Activated T-helper 1 cell treated with Interleukin-2 at 50 U/mL for 16 hours (primary cell): Measurements from ENCODE around the gene ZNRD2.

ENCODE experiments used
- DNase-seq: peaks from one replicate; pipeline ENCODE4 v3.0.0-alpha.2; 2020; ENCODE audit warnings: low read depth

Gene ZNRD2

DNA sequence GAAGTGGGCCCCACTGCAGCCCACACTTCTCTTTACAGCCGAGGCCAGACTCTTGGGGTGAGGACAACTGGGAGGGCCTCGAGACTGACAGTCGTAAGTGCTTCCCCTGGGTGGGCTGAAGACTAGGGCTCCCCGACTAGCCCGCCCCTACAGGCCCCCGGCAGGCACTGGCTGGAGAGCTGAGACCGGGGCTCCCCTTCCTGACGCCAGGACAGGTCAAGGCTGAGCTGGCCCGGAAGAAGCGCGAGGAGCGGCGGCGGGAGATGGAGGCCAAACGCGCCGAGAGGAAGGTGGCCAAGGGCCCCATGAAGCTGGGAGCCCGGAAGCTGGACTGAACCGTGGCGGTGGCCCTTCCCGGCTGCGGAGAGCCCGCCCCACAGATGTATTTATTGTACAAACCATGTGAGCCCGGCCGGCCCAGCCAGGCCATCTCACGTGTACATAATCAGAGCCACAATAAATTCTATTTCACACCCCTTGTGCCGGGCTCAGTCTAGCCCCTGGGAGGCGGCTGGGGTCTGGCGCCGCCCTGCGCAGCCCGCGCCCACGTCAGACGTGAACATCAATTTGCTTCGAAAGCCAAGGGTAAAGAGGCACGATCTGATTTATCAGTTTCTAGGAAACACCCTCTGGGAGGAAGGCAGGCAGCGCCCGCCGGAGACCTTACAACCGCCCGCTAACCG, 31.9 kb upstream of the ZNRD2 start:
- DNase-seq = no peak

DNA sequence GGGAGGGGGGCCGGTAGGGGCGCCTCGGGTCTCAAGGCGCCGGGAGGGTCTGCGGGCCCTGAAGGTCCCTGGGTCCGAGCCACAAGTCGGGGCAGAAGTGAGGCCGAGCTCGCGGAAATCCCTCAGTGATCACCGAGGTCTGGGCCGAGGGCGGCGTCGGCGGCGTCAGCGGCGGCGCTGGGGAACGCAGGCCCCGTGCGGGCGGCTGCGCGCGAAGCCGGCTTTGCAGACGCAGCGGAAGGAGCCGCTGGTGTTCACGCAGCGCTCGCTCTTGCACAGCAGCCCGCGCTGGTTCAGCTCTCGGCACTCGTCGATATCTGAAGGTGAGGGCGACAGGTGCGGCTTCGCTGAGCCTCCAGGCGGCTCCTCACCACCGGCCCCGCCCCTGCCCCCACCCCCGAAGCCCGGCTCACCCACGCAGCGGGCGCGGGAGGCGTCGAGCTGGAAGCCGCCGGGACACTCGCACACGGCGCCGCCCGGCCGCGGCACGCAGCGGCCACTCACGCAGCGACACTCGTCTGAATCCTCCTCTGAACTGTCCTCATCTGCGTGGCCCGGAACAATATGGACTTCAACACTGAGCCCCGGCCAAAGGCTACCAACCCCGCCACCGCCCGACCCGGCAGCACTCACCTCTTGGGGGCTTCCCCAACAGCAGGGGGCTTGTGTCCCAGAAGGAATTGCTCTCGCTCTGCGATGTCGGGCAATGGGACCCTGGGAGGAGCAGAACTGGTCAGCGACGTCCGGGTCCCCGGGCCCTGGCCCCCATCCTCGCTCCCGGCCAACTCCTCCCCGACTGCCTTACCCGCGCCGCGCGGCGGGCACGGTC, 31.1 kb upstream of the ZNRD2 start:
- DNase-seq = no peak

DNA sequence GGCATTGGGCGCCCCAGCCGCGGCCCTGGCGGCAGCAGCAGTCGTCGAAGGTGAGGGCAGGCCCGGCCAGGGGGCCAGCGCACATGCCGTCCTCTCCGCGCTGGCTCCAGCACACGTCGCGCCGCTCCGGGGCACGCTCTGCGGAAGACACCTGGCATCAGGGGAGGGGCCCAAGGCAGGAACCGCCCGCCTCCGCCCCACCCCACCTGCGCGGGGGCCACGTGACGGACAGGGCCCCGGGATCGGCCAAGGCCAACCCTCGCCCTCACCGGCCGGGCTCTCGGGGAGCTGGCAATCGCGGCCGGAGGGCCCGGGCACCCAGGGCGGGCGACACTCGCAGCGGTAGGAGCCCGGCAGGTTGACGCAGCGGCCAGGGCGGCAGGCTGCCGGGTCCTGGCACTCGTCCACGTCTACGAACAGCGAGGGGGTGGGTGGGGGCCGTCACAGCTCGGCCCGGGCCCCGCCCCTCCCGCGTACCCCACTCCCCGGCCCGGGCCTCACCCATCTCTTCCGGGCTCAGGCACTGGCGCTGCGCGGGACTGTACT, 30.5 kb upstream of the ZNRD2 start:
- no peak for DNase-seq

DNA sequence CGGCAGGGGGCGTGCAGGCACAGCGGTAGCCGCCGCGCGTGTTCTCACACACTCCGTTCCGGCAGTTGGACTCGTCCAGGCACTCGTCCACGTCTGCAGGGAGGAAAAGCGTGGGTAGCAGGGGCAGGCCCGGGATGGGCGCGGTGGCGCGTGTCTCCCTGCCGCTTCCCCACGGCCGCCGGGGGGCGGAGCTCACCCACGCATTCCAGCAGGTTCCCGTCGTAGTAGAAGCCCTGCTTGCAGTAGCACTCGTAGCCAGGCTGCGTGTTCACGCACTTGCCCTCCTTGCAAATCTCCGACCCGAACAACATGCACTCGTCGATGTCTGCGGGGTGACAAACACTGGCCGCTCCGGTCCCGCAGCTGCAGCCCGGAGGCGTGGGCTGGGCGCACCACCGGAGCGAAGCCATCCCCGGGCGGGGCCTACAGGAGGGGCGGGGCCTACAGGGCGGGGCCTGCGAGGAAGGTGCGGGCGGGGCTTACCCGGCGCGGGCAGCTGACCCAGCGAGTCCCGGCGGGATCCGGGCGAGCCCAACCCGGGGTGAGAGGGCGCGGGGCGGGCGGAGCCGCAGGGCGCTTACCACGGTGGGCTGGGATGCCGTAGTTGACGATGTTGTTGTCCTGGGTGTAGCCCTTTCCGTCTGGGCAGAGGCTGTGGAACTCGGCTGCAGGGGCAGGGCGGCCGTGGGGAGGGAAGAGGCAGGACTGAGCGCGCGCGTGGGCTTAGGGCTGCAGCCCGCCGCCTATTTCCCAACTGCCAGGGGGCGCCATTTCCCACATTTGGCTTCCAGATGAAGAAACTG, 29.8 kb upstream of the ZNRD2 start:
- DNase-seq = peak; percentile 75

DNA sequence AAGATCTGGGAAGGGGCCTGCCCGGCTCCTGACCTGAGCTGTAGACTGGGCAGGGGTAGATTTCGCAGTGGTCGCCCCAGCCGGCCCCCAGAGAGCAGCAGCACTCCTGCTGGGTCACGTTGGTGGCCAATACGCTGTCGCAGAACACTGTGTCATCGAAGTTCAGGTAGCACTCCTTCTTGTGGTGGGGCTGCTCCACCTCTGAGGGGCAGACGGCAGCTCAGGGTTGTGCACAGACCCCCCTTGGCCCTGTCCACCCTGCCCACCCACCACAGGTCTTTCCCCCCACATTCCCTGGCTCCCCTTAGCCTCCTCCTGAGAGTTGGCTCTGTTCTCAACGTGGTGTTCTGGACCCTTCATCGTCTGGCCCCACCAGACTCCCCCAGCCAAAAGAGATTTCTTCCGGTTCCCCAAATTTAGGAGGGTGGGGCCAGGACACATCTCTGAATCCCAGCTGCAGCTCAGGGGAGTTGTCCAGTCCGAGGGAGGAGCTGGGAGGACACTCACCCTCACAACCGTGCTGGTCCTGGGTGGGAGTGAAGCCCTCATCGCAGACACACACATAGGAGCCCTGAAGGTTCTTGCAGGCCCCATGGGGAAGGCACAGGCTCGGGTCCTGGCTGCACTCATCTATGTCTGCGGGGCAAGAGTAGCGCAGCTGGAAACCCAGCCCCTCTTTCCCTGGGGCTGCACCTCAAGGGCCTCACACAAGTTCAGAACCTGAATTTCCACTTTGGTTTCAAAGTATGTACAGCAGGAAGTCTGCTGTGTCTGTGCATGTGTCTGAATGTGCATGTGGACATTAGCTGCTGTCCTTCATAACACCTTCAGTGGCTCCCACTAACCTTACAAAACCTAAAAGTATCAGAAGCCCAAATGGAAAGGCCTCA, 28.9 kb upstream of the ZNRD2 start:
- no peak for DNase-seq

DNA sequence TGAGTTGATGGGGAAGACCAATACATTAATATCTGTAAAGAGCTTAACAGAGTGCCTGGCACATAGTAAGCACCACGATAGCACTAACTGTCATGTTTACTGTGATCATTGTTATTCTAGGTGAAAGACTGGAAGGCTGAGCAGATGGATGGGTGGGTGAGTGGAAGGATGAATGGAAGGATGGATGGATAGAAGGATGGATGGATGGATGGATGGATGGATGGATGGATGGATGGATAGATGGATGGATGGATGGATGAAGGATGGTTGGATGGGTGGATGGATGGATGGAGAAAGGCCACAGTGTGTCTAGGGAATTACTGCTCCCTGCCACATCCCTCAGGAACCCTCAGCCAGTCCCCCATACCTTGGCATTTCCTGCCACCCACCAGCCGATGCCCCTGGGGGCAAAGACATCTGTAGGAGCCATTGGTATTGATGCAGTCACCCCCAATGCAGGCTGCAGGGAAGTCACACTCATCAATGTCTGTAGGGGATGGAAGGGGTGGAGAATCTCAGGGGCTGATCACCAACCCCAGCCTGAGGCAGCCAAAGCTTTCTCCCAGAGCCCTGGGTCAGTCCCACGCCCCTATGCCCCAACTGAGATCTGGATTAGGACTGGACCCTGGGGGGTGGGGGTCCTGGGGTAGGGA, 27.4 kb upstream of the ZNRD2 start:
- no peak for DNase-seq

DNA sequence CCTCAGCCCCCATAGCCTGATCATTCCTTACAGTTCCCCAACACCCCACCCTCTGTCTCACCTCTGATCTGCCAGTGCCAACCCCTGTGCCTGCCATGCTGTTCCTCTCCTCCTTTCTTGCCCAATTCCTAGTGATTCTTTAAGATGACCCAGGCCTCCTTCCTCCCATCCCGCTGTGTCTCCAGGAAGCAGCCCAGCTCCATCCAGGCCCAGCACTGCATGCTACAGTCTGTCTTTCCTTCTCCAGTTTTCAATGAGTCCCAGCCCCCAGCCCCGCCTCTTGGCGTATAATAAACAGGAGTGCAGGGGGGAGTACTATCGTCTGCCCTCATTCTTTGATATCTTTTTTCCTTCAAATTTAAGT, 24.4 kb upstream of the ZNRD2 start:
- no peak for DNase-seq

DNA sequence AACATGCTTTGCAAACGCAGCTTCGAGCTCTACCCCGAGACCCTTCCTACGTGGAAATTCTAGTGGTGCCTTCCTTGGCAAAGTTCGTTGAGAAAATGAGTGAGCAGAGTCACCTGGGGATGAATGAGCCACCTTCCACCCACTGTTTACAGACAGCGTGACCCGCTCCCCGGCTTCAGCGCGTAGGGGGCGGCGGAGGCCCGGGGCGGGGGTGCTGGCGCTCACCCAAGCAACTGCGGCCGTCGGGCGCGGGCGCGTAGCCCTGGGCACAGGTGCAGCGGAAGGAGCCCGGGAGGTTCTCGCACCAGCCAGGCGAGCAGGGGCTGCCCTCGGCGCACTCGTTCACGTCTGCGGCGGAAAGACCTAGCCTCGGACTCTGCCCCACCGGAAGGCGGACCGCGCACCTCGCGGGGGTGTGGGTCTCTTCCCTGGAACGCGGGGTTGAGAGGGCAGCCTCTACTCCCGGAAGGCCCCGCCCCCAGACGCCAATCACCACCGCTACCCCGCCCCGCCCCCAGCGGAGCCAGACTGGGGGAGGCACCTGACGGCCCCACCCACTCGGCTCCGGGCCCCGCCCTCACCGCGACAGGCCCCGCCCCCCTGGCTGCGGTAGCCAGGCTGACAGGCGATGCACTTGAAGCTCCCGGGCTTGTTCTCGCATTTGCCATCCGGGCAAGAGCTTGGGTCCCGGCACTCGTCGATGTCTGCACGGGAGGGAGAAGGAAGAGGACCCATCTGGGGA, 23.9 kb upstream of the ZNRD2 start:
- peak; percentile 98 for DNase-seq

DNA sequence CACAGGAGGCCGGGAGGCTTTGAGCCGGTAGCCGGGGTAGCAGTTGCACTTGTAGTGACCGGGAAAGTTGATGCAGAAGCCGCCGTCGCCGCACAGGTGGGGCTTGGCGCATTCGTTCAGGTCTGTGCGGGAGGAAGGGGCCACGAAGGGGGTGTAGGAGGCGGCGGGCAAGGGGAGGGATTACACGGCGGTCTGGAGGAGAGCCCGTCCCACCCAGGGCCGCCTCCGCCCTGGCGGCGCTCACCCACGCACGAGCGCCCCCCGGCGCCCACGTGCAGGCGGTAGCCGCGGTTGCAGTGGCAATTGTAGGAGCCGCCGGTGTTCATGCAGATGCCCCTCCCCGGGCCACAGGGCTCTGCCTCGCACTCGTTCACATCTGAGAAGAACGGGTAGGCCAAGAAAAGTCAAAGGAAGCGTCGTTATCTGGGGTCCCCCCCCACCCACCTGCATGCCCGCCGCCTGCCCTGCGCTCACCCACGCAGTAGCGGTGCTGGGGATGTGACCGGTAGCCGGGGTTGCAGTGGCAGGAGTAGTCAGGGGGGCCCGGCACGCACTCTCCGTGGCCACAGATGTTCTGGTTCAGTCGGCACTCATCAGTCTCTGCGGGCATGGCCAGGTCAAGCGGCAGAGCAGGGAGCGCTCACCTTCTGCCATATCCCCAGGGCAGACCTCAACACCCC, 22.7 kb upstream of the ZNRD2 start:
- DNase-seq = peak; percentile 38

DNA sequence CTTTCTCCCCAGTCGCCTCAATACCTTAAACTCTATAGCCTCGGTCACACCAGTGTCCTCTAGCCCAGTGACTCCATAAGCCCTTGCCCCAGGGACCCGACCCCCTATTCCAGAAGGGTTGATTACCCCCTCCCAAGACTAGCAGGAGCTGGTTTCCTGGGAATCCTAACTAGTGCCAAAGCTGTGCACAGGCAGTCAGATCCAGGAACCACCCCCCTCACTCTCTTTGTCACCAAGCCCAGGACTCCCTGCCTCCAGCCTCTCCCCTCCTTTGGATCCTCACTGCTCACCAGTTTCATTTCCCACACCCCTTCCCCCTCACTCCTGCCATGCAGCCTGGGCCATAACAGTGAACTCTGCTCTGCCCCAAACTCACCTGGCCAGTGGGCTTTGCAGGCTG, 21.9 kb upstream of the ZNRD2 start:
- no peak for DNase-seq

DNA sequence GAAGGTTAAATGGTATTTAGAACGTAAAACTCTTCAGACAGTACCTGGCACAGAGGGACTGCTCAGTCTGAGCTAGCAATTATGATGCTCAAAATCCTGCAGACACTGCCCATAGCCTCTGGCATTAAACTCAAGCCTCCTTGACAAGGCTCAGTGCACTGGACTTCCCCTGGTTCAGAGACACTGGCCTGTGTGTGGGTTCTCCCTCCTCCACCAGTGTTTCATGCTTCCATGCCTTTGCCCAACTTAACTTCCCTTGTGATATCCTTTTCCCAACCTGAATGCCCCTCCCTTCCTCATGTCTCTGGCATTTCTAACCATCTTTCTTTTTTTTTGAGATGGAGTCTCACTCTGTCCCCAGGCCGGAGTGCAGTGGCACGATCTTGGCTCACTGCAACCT, 21.2 kb upstream of the ZNRD2 start:
- no peak for DNase-seq

DNA sequence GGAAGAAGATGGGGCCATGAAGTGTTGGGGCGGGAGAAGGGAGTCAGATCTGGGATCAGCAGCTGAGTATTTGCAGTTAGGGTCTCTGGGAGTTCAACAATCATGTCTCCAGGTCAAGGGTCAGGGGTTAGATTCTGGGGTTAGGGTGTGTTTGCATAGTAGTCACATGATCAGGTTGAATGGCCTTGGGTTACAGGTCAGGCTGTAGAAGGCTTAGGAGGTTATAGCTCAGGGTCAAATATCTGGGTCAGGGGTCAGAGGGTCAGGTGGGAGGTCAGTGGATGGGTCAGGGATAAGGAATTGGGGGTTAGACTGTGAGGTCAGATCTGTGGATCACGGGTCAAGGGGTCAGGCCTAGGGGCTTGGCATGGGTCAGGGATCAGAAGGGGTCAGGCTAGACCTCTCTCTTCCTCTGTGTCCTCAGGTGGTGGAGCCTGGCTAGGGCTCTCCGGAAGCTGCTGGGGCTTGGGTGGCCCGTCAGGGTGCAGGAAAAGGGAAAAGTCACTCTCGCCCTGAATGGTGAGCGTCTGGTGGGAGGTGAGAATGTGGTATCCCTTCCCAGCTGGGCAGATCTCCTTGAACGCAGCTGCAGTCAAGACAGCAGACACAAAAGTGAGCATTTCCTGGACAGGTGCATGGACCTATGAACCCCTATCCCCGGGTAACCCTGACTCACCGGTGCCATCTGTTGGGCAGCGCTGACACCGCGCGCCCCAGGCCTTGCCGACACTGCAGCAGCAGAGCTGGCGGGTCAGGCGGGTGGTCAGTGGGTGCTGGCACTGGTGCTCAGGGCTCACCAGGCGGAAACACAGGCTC, 18.5 kb upstream of the ZNRD2 start:
- DNase-seq = peak; percentile 50

DNA sequence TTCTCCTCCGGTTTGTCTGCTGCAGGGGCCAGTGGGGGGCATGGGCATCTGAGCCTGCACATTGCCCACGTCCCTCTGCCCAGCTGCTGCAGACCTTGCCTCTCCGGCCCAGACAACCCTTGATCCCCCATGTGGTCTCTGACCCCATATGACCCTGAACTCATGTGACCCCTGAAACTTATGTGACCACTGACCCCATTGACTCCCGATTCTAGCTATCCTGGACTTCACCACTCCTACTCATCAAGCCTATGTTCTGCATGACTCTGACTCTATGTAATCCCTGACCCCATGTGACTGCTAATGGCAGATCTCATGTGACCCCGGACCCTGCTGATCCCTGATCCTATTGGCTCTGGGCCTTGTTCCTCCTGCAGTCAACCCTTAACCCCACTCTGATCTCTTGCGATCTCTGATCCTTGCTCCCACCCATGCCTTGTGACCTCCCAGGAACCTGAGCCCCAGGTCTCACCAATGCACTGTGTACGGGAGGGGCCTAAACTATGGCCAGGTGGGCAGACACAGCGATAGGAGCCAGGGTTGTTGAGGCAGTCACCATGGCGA, 17.8 kb upstream of the ZNRD2 start:
- no peak for DNase-seq

DNA sequence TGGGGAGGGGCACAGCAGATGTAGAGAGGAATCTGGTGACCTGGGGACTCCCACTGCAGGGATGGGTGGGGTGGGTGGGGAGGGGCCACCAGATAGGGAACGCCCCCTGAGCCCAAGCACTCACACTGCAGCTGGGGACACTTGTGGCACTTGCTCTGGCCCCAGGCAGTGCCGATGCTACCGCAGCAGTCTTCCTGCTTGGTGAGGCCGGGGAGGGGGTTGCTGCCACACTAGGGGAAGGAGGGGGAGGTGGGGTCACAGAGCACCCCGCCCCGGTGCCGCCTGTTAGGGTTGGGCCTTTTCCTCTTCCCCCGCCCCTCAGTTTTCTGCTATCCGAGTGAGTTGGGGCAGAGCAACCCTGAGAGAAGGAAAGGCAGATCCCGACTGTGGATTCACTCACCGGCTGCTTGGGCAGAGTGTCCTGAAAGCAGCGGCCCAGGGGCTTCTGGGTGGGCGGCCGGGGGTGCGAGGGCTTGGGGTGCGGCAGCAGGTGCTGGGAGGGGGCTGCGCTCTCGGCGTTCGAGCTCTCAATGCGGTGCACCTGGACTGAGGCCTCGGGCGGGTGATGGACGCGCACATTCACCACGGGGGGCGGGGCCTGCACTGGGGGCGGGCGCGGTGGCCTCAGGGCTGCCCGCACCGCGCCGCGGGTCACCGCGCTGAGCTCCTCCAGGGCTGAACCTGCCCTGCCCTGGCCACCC, 16.8 kb upstream of the ZNRD2 start:
- peak; percentile 72 for DNase-seq

DNA sequence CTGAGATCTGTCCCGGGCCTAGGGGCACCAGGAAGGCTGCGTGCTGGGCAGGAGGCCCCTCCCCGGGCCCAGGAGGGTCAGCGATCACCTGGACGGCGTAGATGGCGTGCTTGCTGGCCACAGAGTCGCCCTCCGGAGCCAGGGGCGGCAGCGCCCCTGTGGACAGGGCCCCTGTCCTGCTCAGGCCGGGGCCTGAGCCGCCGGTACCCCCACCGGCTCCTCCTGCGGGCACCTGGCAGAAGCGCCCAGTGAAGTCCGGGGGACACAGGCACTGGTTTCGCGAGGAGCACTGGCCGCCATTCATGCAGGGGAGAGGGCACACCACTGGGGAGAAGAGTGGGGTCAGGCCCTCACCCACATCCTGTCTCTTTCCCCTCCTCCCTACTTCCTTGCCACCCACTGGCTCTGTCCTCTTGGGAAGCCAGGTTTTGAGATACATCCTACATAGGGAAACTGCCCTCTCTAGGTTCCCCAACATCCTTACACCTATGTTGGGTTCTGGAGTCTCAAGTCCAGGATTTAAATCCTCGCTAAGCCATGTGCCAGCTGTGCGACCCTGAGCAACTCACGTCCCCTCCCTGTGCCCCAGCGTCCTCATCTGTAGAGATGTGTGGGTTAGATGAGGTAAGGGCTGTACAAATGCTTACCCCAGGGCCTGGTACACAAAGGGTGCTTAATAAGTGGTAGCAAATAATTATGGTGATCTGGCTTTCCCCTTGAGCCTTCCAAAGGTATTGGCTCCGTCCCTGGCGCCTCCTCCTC, 16.0 kb upstream of the ZNRD2 start:
- no peak for DNase-seq

DNA sequence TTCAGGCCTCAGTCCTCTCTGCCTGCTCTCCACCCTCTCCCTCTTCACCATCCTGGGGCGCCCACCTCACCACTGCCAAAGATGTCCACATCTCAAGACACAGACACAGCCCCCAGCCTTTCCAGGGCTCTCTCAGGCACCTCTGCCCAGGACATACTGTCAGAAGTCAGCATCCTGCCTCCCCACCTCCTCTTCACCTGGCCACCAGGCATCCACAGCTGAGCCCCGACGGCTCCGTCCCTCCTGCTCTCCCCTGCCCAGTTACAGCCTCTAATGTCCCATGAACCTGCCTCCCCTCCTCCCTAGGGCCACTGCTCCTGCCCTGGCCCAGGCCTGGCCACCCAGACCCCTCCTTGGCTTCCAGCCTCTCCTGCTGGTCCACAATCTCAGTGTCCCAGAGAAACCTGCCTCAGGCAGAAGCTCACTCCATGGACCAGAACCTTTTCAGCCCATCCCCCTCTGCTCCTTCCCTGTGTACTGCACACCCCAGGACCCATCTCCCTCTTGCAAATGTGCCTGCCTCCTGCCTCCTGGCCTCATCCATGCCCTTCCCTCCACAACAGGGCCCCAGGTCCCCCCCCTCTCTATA, 15.3 kb upstream of the ZNRD2 start:
- DNase-seq = no peak
